ENCODE measurements around the gene UGT1A9.
"Not testable (repeated sequence)": the region's sequence is repeated elsewhere in the genome, so short reads cannot be mapped to it uniquely, and the experiment has no call there.

Gene UGT1A9

DNA sequence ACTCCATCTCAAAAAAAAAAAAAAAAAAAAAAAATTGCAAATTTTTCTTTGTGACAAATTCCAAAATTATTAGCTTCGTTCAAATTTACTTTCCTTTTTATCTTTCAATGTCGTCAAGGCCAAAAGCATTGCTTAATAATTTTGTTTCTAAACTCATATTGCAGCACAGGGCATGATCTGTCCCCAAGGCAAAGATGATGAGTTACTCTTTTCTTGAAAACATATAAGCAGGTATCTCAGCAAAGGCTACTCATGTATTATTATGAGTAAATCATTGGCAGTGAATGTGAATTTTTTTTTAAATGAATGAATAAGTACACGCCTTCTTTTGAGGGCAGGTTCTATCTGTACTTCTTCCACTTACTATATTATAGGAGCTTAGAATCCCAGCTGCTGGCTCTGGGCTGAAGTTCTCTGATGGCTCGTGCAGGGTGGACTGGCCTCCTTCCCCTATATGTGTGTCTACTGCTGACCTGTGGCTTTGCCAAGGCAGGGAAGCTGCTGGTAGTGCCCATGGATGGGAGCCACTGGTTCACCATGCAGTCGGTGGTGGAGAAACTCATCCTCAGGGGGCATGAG is 9.9 kb downstream of the UGT1A9 start, which contains the start of gene UGT1A7:
Gene UGT1A7, plus strand, starts transcription at position 381 of the 579 bp plus-strand sequence. Its CDS starts 37 bp downstream, at position 418.
- no peak for DNase-seq

DNA sequence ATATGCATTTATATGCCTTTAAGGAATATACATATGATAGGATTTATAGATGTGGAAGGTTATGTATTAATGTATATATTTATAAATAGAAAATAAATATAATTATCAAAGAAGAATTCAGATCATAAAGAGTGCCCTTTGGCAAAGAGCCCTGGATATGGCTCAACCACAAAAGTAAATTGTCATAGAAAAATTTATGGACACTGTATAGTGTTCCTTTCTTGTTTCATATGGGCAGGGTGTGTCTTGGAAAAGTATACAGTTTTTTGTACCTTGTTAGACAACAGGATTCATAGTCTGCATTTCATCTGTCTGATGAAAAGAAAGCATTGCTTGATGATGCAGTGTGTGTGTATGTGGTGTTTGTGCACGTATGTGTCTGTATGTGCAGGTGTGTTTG is 12.9 kb downstream of the UGT1A9 start:
- no peak for DNase-seq

GRCh38 chr2:233686928-233687327 is 15.2 kb downstream of the UGT1A9 start:
- no peak for DNase-seq

GRCh38 chr2:233688341-233688740 is 16.6 kb downstream of the UGT1A9 start:
- DNase-seq, result no peak

DNA sequence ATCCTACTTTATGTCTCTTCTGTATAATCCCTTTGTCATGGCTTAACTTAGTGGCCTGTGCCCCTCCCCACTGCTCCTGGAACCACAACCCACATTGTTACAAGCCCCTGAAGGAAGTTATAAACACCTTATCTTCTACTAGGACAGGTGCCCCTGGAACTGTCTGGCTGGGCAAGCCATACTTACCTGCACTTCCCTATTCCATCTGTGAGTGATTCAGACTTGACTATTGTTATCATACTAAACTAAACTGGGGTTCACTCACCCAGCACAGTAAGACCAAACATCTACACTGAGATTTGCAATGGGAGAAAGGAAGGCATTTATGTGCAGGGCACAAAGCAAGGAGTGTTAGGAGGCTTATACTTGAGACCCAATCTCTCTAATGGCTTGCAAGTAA is 17.3 kb downstream of the UGT1A9 start:
- no peak for DNase-seq

- no peak for DNase-seq
Observed at GRCh38 chr2:233689501-233689900, 17.8 kb downstream of the UGT1A9 start.

GRCh38 chr2:233690444-233690843 is 18.7 kb downstream of the UGT1A9 start:
- DNase-seq, result no peak

GRCh38 chr2:233691443-233692433 is 20.0 kb downstream of the UGT1A9 start:
- DNase-seq, result no peak

- DNase-seq, result no peak
Observed at GRCh38 chr2:233692648-233693047, 20.9 kb downstream of the UGT1A9 start, which contains the start of gene UGT1A6. Gene UGT1A6, plus strand, starts transcription at chr2:233692890. Its CDS starts 115 bp downstream, at chr2:233693005.

- DNase-seq, result no peak
Observed at GRCh38 chr2:233693963-233694362, 22.3 kb downstream of the UGT1A9 start.

DNA sequence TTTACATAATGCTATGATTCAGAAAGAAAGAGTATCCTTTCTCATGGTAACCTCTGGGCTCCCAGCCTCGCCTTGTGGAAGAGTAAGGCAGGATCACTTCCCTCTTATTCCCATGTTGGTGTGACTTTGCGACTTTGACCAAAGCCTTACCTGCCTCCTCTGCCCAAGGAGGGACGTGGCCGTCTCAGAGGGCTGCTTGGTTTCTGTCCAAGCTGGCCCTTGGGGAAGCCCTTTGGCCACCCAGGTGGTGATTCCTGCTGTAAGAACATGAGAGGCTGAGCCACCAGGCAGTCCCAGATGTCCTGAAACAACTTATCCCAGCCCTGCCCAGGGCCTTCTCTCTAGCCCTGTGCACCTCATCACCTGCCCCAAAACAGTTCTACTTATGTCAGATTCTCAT is 27.0 kb downstream of the UGT1A9 start:
- no peak for DNase-seq

- DNase-seq, result no peak
Observed at GRCh38 chr2:233699424-233700027, 27.8 kb downstream of the UGT1A9 start.

DNA sequence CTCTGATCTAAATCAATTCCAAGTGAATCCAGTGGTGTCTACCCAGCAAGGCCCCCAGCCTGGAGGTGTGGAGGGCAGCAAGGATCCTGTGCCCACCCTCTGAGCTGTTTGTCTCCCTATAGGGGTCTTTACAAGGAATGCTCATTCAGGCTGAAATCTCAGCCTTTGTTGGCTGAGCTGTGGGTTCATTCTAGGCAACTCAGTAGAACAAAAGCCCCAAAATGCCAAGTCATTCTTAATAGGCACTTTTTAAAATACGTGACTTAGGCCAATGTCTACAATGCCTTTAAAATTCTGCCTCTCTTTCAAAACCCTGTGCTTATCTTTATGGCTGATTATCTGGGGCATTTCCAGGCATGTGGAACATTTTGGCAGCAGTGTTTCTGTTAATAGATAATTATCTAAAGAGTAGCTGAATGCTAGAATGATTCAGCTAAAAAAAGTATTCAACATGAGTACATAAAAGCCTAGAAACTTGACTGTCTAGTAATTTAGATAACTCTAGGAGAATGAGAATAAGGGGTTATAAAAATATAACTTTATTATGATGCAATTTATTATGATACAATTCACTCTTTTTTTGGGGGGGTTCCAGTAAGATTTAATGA is 28.4 kb downstream of the UGT1A9 start:
- no peak for DNase-seq

- not testable (repeated sequence) for DNase-seq
Observed at GRCh38 chr2:233700842-233701241, 29.1 kb downstream of the UGT1A9 start.

GRCh38 chr2:233702238-233702637 is 30.5 kb downstream of the UGT1A9 start:
- DNase-seq, result no peak

DNA sequence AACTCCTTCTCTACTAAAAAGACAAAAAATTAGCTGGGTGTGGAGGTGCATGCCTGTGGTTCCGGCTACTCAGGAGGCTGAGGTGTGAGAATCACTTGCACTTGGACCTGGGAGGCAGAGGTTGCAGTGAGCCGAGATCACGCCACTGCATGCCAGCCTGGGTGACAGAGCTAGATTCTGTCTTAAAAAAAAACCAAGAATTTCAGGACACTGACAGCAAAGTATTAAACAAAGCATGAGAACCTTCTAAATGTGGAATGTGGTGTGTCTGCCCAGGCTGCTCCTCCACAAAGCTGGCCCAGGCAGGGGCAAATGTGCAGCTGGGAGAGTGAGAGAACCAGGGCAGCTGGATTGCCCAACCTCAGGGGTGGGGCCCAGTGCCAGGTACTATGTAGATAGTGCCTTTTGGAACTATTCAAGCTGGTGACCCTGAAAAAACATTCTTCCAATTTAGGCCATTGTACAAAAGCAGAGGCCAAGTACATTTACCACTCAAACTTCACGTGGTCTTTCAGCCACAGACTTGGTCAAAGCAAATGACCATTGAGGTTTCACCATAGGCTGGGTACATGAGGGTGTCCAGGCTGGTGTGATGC is 34.3 kb downstream of the UGT1A9 start:
- no peak for DNase-seq

DNA sequence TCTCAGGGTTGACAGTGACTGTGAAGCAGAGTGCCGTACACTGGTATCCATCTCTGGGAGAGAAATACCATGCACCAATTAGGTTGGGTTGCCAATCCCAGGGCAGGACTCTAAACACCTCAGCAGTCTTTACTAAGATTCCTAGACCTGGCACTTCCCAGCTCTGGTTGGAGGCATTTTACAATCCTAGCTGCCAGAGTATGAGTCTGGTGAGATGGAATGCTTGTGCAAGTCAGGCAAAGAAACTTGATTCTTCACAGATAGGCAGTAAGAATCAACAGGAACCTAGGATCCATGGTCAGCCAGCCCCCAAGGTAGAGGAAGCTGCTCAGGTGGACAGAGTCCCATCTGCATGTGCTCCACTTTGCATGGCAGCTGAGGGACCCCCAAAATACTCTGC is 35.0 kb downstream of the UGT1A9 start:
- no peak for DNase-seq

GRCh38 chr2:233707940-233708644 is 36.4 kb downstream of the UGT1A9 start:
- no peak for DNase-seq

GRCh38 chr2:233708942-233709341 is 37.2 kb downstream of the UGT1A9 start:
- no peak for DNase-seq

- peak; percentile 4 to 6 for DNase-seq
Observed at GRCh38 chr2:233711312-233712008, 39.8 kb downstream of the UGT1A9 start.

GRCh38 chr2:233712611-233713261 is 41.0 kb downstream of the UGT1A9 start, which contains the start of gene UGT1A5:
Gene UGT1A5, plus strand, starts transcription at chr2:233712907. Its CDS starts 85 bp downstream, at chr2:233712992.
- no peak for DNase-seq

Measured in NCI-H187 (cell line).